Naive thymus-derived CD4-positive, alpha-beta T cell (primary cell): ENCODE measurements around the gene C9orf50. TPM values are rescaled to one million over a fixed set of nuclear protein-coding genes. Genes with fewer than 3 reads are reported as not detected.
"Not testable (repeated sequence)": the region's sequence is repeated elsewhere in the genome, so short reads cannot be mapped to it uniquely, and the experiment has no call there.

Experiments
- ATAC-seq: fragments of 150-1000 bp; cut with Tn5 transposase; 2 replicates; pipeline ENCODE4 v1.10.0; 2021; ENCODE audit warnings: mild to moderate bottlenecking, moderate library complexity
- CTCF ChIA-PET: fragments of 350-600 bp; sonication (Branson Sonifier 250); formaldehyde crosslinking; loops from one replicate; lab custom pipeline; 2021; ENCODE audit warnings: antibody characterized with exemption; lab: Charles Lee
- POLR2A ChIA-PET: fragments of 350-600 bp; sonication (Branson Sonifier 250); formaldehyde crosslinking; loops from one replicate; lab custom pipeline; 2021; ENCODE audit warnings: antibody characterized with exemption, inconsistent platforms; lab: Charles Lee
- DNase-seq, 9 donors: peaks; one replicate each; pipeline versions ENCODE4 v3.0.0 to v3.0.0-alpha.2; 2020 to 2022; ENCODE audit warnings: mixed read lengths in 1 of 9
- H3K27ac ChIP-seq: one replicate; pipeline ENCODE4 v1.7.0; 2013; ENCODE audit warnings: mild to moderate bottlenecking, low read depth, low read length, moderate library complexity
- H3K27me3 ChIP-seq, 2 donors: one replicate each; pipeline ENCODE4 v1.7.0; 2013; ENCODE audit warnings: low read length in 2 of 2, mild to moderate bottlenecking in 2 of 2, moderate library complexity in 2 of 2; ENCODE audit not compliant: control insufficient read depth in 2 of 2, insufficient read depth in 2 of 2
- H3K36me3 ChIP-seq, 3 experiments: 1 replicate in 2 of 3; 2 replicates in 1 of 3; pipeline ENCODE4 v1.7.0; 2013; ENCODE audit warnings: low read length in 3 of 3, mild to moderate bottlenecking in 3 of 3, moderate library complexity in 1 of 3; ENCODE audit not compliant: insufficient read depth in 3 of 3, control insufficient read depth in 2 of 3
- H3K4me1 ChIP-seq, 2 donors: one replicate each; pipeline ENCODE4 v1.7.0; 2013; ENCODE audit warnings: low read length in 2 of 2, mild to moderate bottlenecking in 2 of 2, moderate library complexity in 1 of 2; ENCODE audit not compliant: control insufficient read depth in 2 of 2, insufficient read depth in 2 of 2
- H3K4me3 ChIP-seq: 2 replicates; pipeline ENCODE4 v1.7.0; 2013; ENCODE audit warnings: mild to moderate bottlenecking, low read length
- H3K9me3 ChIP-seq, 3 experiments: 1 replicate in 2 of 3; 2 replicates in 1 of 3; pipeline ENCODE4 v1.7.0; 2013; ENCODE audit warnings: low read length in 3 of 3; ENCODE audit not compliant: control insufficient read depth in 2 of 3
- H3K27ac Mint-ChIP-seq, 9 donors: one replicate each; pipeline ENCODE4 v1.8.0; 2020 to 2022; ENCODE audit warnings: mixed read lengths in 9 of 9, mild to moderate bottlenecking in 8 of 9, moderate library complexity in 5 of 9, inconsistent platforms in 2 of 9
- H3K27me3 Mint-ChIP-seq, 5 donors: one replicate each; pipeline ENCODE4 v1.8.0; 2021 to 2022; ENCODE audit warnings: mixed read lengths in 5 of 5, mild to moderate bottlenecking in 1 of 5
- H3K36me3 Mint-ChIP-seq, 5 donors: one replicate each; pipeline ENCODE4 v1.8.0; 2020 to 2022; ENCODE audit warnings: mixed read lengths in 5 of 5, mild to moderate bottlenecking in 3 of 5, inconsistent platforms in 1 of 5
- H3K4me1 Mint-ChIP-seq, 7 donors: one replicate each; pipeline ENCODE4 v1.8.0; 2020 to 2022; ENCODE audit warnings: mixed read lengths in 7 of 7, mild to moderate bottlenecking in 3 of 7, inconsistent platforms in 1 of 7
- H3K4me3 Mint-ChIP-seq, 10 donors: one replicate each; pipeline ENCODE4 v1.8.0; 2020 to 2022; ENCODE audit warnings: mild to moderate bottlenecking in 10 of 10, mixed read lengths in 10 of 10, moderate library complexity in 6 of 10, inconsistent platforms in 2 of 10
- H3K9me3 Mint-ChIP-seq, 11 donors: one replicate each; pipeline ENCODE4 v1.8.0; 2020 to 2022; ENCODE audit warnings: mixed read lengths in 11 of 11, mild to moderate bottlenecking in 4 of 11, inconsistent platforms in 1 of 11, moderate library complexity in 1 of 11
- intact Hi-C, 2 donors: fragments of 100-400 bp; cut with micrococcal nuclease; formaldehyde crosslinking; loops; one replicate each; pipeline ENCODE4 v1.15.1; 2023
- polyA plus RNA-seq, 2 donors: library from polyadenylated mRNA; unstranded; fragments of 300-500 nt; fragmentation: Illumina TruSeq; gene quantifications; one replicate each; pipeline ENCODE4 v1.2.3, GENCODE V29; 2021
- total RNA-seq, 6 experiments: library from RNA in 5 of 6; stranded (reverse) in 5 of 6; gene quantifications; 1 replicate in 5 of 6; 2 replicates in 1 of 6; pipeline ENCODE4 v1.2.3 and lab custom pipeline; 2021 to 2026

C9orf50 gene
- total and polyA plus RNA-seq, 7 experiments from 2014 or later = not detected

DNA sequence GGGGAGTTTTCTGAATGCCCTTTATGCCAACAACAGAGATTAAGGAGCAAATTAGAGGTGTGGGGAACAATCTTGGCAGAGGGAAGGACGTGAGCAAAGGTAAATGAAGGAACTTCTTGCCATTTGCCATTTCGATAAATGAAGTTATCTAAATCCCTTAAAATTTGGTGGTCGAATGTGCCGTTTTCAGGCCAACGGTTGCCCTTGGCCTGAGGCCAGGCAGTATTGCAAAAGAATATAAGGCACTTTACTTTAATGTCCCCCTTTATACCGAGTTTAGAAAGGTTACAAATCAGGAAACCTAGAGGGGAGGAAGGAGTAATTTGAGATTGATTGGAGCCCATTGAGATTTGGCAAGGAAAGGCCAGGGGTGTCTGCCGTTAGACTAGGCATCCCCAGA is 26.3 kb downstream of the C9orf50 start:
- Mint-ChIP-seq H3K27me3 (peaks cover 0 to 8% (median 5%) of the 10 kb centered on the region in 5 donors), H3K9me3 (no peaks in the 10 kb centered on the region), H3K27ac (peak overlapping the region in 1 of 9 donors; percentile 54), H3K36me3 (peaks cover 0 to 2% (median 0%) of the 10 kb centered on the region in 5 donors), H3K4me1 (peaks cover 13 to 42% (median 20%) of the 10 kb centered on the region in 7 donors), H3K4me3 (no peak overlapping the region)
- H3K27ac ChIP-seq = no peak overlapping the region
- no peaks in the 10 kb centered on the region for H3K36me3 ChIP-seq
- CTCF ChIA-PET = no interaction called here
- intact Hi-C loops = no loop called here
- ATAC-seq = no peak
- POLR2A ChIA-PET = no interaction called here
- DNase-seq = no peak
- no peak overlapping the region for H3K4me3 ChIP-seq
- peaks cover 10% of the 10 kb centered on the region in 2 donors for H3K4me1 ChIP-seq
- H3K9me3 ChIP-seq = no peaks in the 10 kb centered on the region
- H3K27me3 ChIP-seq = no peaks in the 10 kb centered on the region

DNA sequence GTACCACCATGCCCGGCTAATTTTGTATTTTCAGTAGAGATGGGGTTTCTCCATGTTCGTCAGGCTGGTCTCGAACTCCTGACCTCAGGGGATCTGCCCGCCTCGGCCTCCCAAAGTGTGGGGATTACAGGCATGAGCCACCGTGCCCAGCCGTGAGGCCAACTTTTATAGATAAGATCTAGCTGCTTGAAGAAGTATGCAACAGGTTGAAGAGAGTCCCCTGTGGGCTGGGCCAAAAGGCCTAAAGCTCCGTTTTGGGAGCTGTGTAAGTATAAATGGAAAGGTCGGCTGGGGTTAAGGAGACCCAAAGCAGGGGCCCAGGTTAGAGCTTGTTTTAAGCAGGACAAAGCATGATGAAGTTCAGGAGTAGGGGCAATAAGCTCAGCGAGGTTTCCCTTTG is 28.1 kb downstream of the C9orf50 start:
- H3K9me3 Mint-ChIP-seq, DNase-seq, H3K4me1 ChIP-seq, ATAC-seq, H3K36me3 Mint-ChIP-seq, H3K9me3 ChIP-seq, intact Hi-C loops, H3K36me3 ChIP-seq, H3K27ac ChIP-seq, H3K27me3 ChIP-seq, H3K27me3 Mint-ChIP-seq, H3K4me3 ChIP-seq: not testable (repeated sequence)
- Mint-ChIP-seq H3K4me3 (peak overlapping the region in 1 of 10 donors; percentile 48), H3K4me1 (peaks cover 11 to 36% (median 13%) of the 10 kb centered on the region in 7 donors), H3K27ac (peak overlapping the region in 1 of 9 donors; percentile 21)
- CTCF ChIA-PET = interaction anchor here (0.8 to 1.1 kb wide), 2 partner anchors 167 to 450 kb away, joined by 3 to 6 read pairs; no protein-coding TSS in a partner anchor
- POLR2A ChIA-PET = interaction anchor here (0.6 kb wide), 1 partner anchor 1244 kb away, joined by 4 read pairs; no protein-coding TSS in a partner anchor

DNA sequence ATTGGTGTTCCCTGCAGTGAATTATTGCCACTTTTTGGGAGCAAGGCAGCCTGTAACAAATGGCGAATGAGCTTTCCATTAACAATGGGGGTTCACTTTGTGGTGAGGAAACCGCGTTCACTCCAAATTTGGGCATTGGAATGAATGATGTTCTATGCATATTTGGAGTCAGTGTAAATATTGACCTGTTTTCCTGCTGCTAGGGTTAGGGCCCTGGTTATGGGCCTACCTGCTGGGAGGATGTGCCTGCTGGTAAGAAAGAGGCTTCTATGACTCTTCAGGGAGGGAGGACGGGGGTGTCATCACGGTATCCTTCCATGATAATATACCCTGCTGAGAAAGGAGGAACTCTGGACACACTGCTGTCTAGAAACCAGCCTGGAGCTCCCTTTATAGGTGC is 29.0 kb downstream of the C9orf50 start:
- intact Hi-C loops = no loop called here
- H3K27ac ChIP-seq = no peak overlapping the region
- H3K27ac Mint-ChIP-seq = no peak overlapping the region
- no peak overlapping the region for H3K4me3 ChIP-seq
- ChIA-PET POLR2A (no interaction called here), CTCF (interaction anchor here (1.1 kb wide), 1 partner anchor 449 kb away, joined by 3 read pairs; no protein-coding TSS in a partner anchor)
- no peaks in the 10 kb centered on the region for H3K9me3 Mint-ChIP-seq
- no peak overlapping the region for H3K4me3 Mint-ChIP-seq
- DNase-seq (no peak), ATAC-seq (no peak)
- H3K36me3 ChIP-seq = no peaks in the 10 kb centered on the region
- H3K27me3 Mint-ChIP-seq = peaks cover 0 to 5% (median 0%) of the 10 kb centered on the region in 5 donors
- H3K36me3 Mint-ChIP-seq = peaks cover 0 to 4% (median 0%) of the 10 kb centered on the region in 5 donors
- peaks cover 0 to 1% of the 10 kb centered on the region in 2 donors for H3K4me1 ChIP-seq
- no peaks in the 10 kb centered on the region for H3K27me3 ChIP-seq
- H3K4me1 Mint-ChIP-seq = peaks cover 12 to 42% (median 19%) of the 10 kb centered on the region in 7 donors
- no peaks in the 10 kb centered on the region for H3K9me3 ChIP-seq

DNA sequence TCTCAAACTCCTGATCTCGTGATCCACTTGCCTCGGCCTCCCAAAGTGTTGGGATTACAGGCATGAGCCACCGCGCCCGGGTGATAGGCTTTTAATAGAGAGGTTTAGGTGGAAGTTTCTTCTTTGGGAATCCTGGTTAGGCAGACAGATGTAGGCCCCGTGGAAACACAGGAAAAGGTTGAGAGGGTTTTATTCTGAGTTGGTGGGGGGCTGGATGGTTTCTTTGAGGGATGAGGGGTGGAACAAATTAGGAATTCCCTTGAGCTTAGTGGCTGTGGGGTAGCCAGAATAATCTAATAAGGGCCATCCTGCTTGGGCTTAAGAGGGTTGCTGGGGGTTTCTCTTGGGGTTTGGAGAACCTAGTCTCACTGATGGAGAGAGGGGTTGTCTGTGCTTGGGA is 30.4 kb downstream of the C9orf50 start:
- POLR2A ChIA-PET = interaction anchor here (0.5 kb wide), 1 partner anchor 475 kb away, joined by 3 read pairs; no protein-coding TSS in a partner anchor
- H3K36me3 Mint-ChIP-seq = peaks cover 0 to 7% (median 0%) of the 10 kb centered on the region in 5 donors
- peak overlapping the region in 2 of 9 donors; percentile 22 to 39 for H3K27ac Mint-ChIP-seq

DNA sequence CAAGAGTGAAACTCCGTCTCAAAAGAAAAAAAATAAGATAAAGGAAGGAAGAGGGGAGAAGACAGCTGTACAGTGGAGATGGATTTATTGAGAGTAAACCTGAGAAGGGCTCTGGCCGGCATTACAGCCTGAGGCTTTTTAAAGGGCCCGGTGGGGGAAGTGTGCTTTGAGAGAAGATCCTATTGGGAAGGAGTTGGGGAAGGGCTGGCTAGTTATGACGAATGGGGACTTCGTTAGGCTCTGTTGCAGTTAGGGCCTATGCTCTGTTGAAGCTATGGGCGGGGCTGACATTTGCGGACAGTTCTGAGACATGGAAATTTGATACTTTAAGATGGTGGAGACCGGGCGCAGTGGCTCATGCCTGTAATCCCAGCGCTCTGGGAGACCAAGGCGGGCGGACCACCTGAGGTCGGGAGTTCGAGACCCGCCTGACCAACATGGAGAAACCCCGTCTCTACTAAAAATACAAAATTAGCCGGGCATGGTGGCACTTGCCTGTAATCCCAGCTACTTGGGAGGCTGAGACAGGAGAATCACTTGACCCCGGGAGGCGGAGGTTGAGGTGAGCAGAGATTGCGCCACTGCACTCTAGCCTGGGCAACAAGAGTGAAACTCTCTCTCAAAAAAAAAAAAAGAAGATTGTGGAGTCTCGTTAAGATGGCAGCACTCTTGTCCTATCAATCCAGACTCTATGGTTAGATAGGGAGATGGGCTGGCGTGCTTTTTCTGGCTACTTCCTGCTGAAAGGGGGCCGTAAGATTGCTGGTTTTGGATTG is 33.2 kb downstream of the C9orf50 start:
- no peaks in the 10 kb centered on the region for H3K9me3 ChIP-seq
- ChIA-PET POLR2A (interaction anchor here (0.6 to 1.2 kb wide), 5 partner anchors 10 to 352 kb away, joined by 3 to 5 read pairs (median 4); no protein-coding TSS in a partner anchor), CTCF (interaction anchor here (0.7 to 1.3 kb wide), 2 partner anchors 267 to 984 kb away, joined by 3 read pairs; no protein-coding TSS in a partner anchor)
- Mint-ChIP-seq H3K4me1 (peaks cover 9 to 54% (median 34%) of the 10 kb centered on the region in 7 donors), H3K27me3 (peaks cover 0 to 2% (median 0%) of the 10 kb centered on the region in 5 donors), H3K27ac (peak overlapping the region in 6 of 9 donors; percentile 60 to 91 (median 80)), H3K36me3 (peaks cover 0 to 18% (median 0%) of the 10 kb centered on the region in 5 donors), H3K4me3 (peak overlapping the region in 1 of 10 donors; percentile 7), H3K9me3 (peaks cover 0 to 4% (median 0%) of the 10 kb centered on the region in 11 donors)
- intact Hi-C loops = no loop called here
- no peaks in the 10 kb centered on the region for H3K27me3 ChIP-seq
- H3K4me3 ChIP-seq = no peak overlapping the region
- H3K36me3 ChIP-seq = no peaks in the 10 kb centered on the region
- H3K27ac ChIP-seq = no peak overlapping the region
- DNase-seq = no peak
- no peak for ATAC-seq
- H3K4me1 ChIP-seq = peaks cover 11 to 12% of the 10 kb centered on the region in 2 donors

More for the DNA sequence above, 30.4 kb downstream of the C9orf50 start:
- peaks cover 0 to 4% of the 10 kb centered on the region in 2 donors for H3K4me1 ChIP-seq
- peaks cover 0 to 5% (median 0%) of the 10 kb centered on the region in 5 donors for H3K27me3 Mint-ChIP-seq
- no peak overlapping the region for H3K4me3 ChIP-seq
- H3K27ac ChIP-seq = no peak overlapping the region
- ATAC-seq (no peak), DNase-seq (no peak)
- no peaks in the 10 kb centered on the region for H3K27me3 ChIP-seq
- intact Hi-C loops = no loop called here
- H3K4me3 Mint-ChIP-seq = no peak overlapping the region
- no peaks in the 10 kb centered on the region for H3K9me3 ChIP-seq
- H3K9me3 Mint-ChIP-seq = no peaks in the 10 kb centered on the region
- H3K4me1 Mint-ChIP-seq = peaks cover 0 to 44% (median 24%) of the 10 kb centered on the region in 7 donors
- CTCF ChIA-PET = no interaction called here
- no peaks in the 10 kb centered on the region for H3K36me3 ChIP-seq

DNA sequence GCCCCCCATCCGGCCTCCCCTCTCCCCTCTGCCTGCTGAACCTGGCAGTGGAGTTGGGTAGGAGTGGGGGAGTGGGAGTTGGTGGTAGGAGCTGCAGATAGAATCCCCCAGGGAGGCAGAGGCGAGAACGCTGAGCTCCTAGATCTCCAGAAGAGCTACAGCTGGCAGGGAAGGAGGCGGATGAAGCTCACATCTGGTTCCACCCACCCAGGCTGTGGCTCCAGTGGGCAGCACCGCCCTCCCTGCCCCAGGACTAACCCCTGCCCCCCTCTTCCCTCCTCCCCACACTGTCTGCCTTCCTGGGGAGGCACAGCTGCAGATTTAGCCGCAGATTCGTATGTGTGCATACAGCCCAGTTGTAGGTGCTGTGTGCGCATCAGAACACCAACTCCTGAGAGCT is 34.2 kb downstream of the C9orf50 start:
- Mint-ChIP-seq H3K27me3 (peaks cover 0 to 2% (median 0%) of the 10 kb centered on the region in 5 donors), H3K36me3 (peaks cover 0 to 24% (median 0%) of the 10 kb centered on the region in 5 donors), H3K4me1 (peaks cover 9 to 64% (median 37%) of the 10 kb centered on the region in 7 donors), H3K27ac (peak overlapping the region in 8 of 9 donors; percentile 60 to 91 (median 80)), H3K4me3 (peak overlapping the region in 6 of 10 donors; percentile 6 to 53 (median 36)), H3K9me3 (peaks cover 0 to 4% (median 0%) of the 10 kb centered on the region in 11 donors)
- ChIA-PET CTCF (interaction anchor here (1.3 kb wide), 1 partner anchor 266 kb away, joined by 3 read pairs; no protein-coding TSS in a partner anchor), POLR2A (interaction anchor here (0.5 to 1.2 kb wide), 6 partner anchors 11 to 351 kb away, joined by 3 to 7 read pairs (median 4); no protein-coding TSS in a partner anchor)
- H3K27me3 ChIP-seq = no peaks in the 10 kb centered on the region
- peak overlapping the region; percentile 10 for H3K27ac ChIP-seq
- H3K9me3 ChIP-seq = no peaks in the 10 kb centered on the region
- intact Hi-C loops = no loop called here
- H3K4me3 ChIP-seq = no peak overlapping the region
- no peaks in the 10 kb centered on the region for H3K36me3 ChIP-seq
- ATAC-seq (peak; percentile 49), DNase-seq (peak in 2 of 9 donors; percentile 13 to 31)
- H3K4me1 ChIP-seq = peaks cover 11 to 12% of the 10 kb centered on the region in 2 donors
